ENCODE measurements around the gene MEF2C.

DNA sequence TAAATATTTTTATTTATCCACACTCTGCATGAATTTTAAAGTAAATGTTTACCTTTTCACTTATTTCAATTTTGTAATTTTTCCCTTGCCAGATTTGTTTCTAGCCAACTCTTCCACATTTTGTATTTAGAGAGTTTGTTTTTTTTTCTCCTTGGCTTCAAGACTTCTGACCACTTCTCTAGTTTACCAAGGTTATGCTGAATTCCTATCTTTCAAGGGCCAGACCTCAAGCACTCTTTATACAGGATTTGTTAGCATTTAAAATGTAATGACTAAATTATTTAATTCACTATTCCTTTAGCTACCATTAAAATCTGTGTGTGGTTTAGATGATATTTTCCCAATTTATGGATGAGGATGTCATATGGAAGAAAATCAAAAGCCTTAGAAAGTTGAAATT, 42.5 kb downstream of the MEF2C start:
- TF ChIP-seq, protein P1, sequence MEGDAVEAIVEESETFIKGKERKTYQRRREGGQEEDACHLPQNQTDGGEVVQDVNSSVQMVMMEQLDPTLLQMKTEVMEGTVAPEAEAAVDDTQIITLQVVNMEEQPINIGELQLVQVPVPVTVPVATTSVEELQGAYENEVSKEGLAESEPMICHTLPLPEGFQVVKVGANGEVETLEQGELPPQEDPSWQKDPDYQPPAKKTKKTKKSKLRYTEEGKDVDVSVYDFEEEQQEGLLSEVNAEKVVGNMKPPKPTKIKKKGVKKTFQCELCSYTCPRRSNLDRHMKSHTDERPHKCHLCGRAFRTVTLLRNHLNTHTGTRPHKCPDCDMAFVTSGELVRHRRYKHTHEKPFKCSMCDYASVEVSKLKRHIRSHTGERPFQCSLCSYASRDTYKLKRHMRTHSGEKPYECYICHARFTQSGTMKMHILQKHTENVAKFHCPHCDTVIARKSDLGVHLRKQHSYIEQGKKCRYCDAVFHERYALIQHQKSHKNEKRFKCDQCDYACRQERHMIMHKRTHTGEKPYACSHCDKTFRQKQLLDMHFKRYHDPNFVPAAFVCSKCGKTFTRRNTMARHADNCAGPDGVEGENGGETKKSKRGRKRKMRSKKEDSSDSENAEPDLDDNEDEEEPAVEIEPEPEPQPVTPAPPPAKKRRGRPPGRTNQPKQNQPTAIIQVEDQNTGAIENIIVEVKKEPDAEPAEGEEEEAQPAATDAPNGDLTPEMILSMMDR (IDR thresholded peaks at IDR 0.05) = no peak
- TF ChIP-seq EZH2 (IDR thresholded peaks at IDR 0.05) = no peak
